ENCODE results near the gene NOTCH4.
"Not testable (repeated sequence)": the region's sequence is repeated elsewhere in the genome, so short reads cannot be mapped to it uniquely, and the experiment has no call there.

NOTCH4 gene

GRCh38 chr6:32218167-32218566 is 5.7 kb downstream of the NOTCH4 start:
- DNase-seq = no peak

GRCh38 chr6:32216998-32217397 is 6.9 kb downstream of the NOTCH4 start:
- no peak for DNase-seq

GRCh38 chr6:32216285-32216684 is 7.6 kb downstream of the NOTCH4 start:
- no peak for DNase-seq

GRCh38 chr6:32215617-32216016 is 8.2 kb downstream of the NOTCH4 start:
- DNase-seq = no peak

- DNase-seq = no peak
These were observed 9.7 kb downstream of the NOTCH4 start for GRCh38 chr6:32214126-32214525.

- DNase-seq = no peak
These were observed 10.2 kb downstream of the NOTCH4 start for GRCh38 chr6:32213649-32214048.

GRCh38 chr6:32212076-32212760 is 11.6 kb downstream of the NOTCH4 start:
- DNase-seq = no peak

GRCh38 chr6:32211432-32211831 is 12.4 kb downstream of the NOTCH4 start:
- DNase-seq = not testable (repeated sequence)

- DNase-seq = no peak
These were observed 13.7 kb downstream of the NOTCH4 start for GRCh38 chr6:32210191-32210601.

GRCh38 chr6:32208996-32209395 is 14.9 kb downstream of the NOTCH4 start:
- no peak for DNase-seq

- DNase-seq = no peak
These were observed 19.6 kb downstream of the NOTCH4 start for GRCh38 chr6:32204268-32204715.

- DNase-seq = no peak
These were observed 20.2 kb downstream of the NOTCH4 start for GRCh38 chr6:32203426-32204267.

- DNase-seq = no peak
These were observed 21.7 kb downstream of the NOTCH4 start for GRCh38 chr6:32202186-32202585.

GRCh38 chr6:32200711-32201475 is 23.0 kb downstream of the NOTCH4 start:
- DNase-seq = no peak

GRCh38 chr6:32198866-32199265 is 25.0 kb downstream of the NOTCH4 start:
- DNase-seq = no peak

GRCh38 chr6:32198345-32198696 is 25.5 kb downstream of the NOTCH4 start:
- DNase-seq = no peak

GRCh38 chr6:32196682-32197616 is 26.9 kb downstream of the NOTCH4 start:
- DNase-seq = peak in 24 of 58 donors; percentile 19 to 70 (median 46)

GRCh38 chr6:32195902-32196681 is 27.8 kb downstream of the NOTCH4 start:
- DNase-seq = peak; percentile 42 to 97 (median 90)

GRCh38 chr6:32195652-32195901 is 28.3 kb downstream of the NOTCH4 start:
- peak; percentile 88 to 100 (median 100) for DNase-seq

Measured in anterior cingulate cortex (tissue), 58 donors.